ENCODE measurements around the gene ZAR1.
"Not testable (repeated sequence)": the region's sequence is repeated elsewhere in the genome, so short reads cannot be mapped to it uniquely, and the experiment has no call there.

Gene ZAR1, protein sequence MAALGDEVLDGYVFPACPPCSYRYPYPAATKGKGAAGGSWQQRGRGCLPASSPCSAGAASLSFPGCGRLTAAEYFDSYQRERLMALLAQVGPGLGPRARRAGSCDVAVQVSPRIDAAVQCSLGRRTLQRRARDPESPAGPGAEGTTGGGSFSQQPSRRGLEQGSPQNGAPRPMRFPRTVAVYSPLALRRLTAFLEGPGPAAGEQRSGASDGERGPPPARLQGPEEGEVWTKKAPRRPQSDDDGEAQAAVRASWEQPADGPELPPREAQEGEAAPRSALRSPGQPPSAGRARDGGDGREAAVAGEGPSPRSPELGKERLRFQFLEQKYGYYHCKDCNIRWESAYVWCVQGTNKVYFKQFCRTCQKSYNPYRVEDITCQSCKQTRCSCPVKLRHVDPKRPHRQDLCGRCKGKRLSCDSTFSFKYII

GRCh38 chr4:48490012-48490679 lies at the start of gene ZAR1:
TSS of gene ZAR1 (plus strand) at chr4:48490252. CDS start at chr4:48490292, 40 bp downstream.
- Histone ChIP-seq H3K4me3 (ENCODE audit: low read length) (peak within 1 kb of the TSS; percentile 58; the same call in 1 of the 2 replicates), H3K36me3 (ENCODE audit: control insufficient read depth, insufficient read depth, low read length) (no peaks in the 10 kb centered on the region; the same call in 1 of the 2 replicates), H3K4me1 (ENCODE audit: control insufficient read depth, insufficient read depth, low read length) (no peaks in the 10 kb centered on the region), H3K27me3 (ENCODE audit: control insufficient read depth, insufficient read depth, low read length) (peaks cover 24% of the 10 kb centered on the region; the same call in 1 of the 2 replicates), H3K27ac (ENCODE audit: low read length) (no peak within 1 kb of the TSS), H3K9me3 (ENCODE audit: control insufficient read depth, insufficient read depth, low read length) (no peaks in the 10 kb centered on the region)
- no peak for DNase-seq (ENCODE audit: low read depth, low spot score)
- no CpG with 5 or more reads among the region's 80 CpGs for WGBS (ENCODE audit: insufficient coverage, insufficient read length)

DNA sequence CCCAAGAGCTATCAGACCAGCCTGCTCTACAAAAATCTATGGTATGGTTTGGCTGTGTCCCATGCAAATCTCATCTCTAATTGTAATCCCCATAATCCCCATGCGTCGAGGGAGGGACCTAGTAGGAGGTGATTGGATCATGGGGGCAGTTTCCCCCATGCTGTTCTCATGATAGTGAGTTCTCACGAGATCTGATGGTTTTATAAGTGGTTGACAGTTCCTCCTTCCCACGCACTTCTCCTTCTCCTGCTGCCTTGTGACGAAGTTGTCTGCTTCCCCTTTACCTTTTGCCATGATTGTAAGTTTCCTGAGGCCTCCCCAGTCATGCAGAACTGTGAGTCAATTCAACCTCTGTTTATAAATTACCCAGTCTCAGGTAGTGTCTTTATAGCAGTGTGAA lies 49.1 kb upstream of the ZAR1 start:
- WGBS (ENCODE audit: insufficient coverage, insufficient read length), result no CpG with 5 or more reads among the region's 5 CpGs
- H3K36me3 ChIP-seq (ENCODE audit: control insufficient read depth, insufficient read depth, low read length); H3K27ac ChIP-seq (ENCODE audit: low read length); DNase-seq (ENCODE audit: low read depth, low spot score); H3K4me1 ChIP-seq (ENCODE audit: control insufficient read depth, insufficient read depth, low read length); H3K9me3 ChIP-seq (ENCODE audit: control insufficient read depth, insufficient read depth, low read length); H3K4me3 ChIP-seq (ENCODE audit: low read length); H3K27me3 ChIP-seq (ENCODE audit: control insufficient read depth, insufficient read depth, low read length): not testable (repeated sequence)

GRCh38 chr4:48445704-48446103 lies 44.3 kb upstream of the ZAR1 start:
- H3K36me3 ChIP-seq (ENCODE audit: control insufficient read depth, insufficient read depth, low read length), result no peaks in the 10 kb centered on the region
- no peaks in the 10 kb centered on the region for H3K27me3 ChIP-seq (ENCODE audit: control insufficient read depth, insufficient read depth, low read length)
- no peaks in the 10 kb centered on the region for H3K9me3 ChIP-seq (ENCODE audit: control insufficient read depth, insufficient read depth, low read length)
- WGBS (ENCODE audit: insufficient coverage, insufficient read length), result no CpG with 5 or more reads among the region's 3 CpGs
- H3K4me1 ChIP-seq (ENCODE audit: control insufficient read depth, insufficient read depth, low read length), result no peaks in the 10 kb centered on the region
- H3K4me3 ChIP-seq (ENCODE audit: low read length), result no peak overlapping the region
- no peak overlapping the region for H3K27ac ChIP-seq (ENCODE audit: low read length)
- DNase-seq (ENCODE audit: low read depth, low spot score), result no peak

DNA sequence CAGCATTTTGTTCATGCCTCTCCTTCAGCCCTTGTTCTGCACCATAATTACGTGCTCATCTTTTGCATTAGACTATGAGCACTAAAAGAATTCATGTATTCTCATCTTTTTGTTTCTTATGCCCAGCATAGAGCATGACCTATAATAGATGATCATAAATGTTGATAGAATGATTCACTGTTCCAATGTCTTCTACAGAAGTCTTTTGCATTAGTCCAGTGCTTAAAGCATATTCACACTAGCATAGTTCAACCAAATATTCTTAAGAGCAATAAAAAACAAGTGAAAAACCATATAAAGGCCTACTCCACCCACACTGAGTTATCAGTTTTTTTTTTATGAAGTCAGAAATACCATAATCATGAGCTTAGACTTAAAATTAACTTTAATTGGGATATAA lies 43.4 kb upstream of the ZAR1 start:
- no peak for DNase-seq (ENCODE audit: low read depth, low spot score)
- WGBS (ENCODE audit: insufficient coverage, insufficient read length), result no CpG with 5 or more reads among the region's 1 CpG

GRCh38 chr4:48449151-48449550 lies 40.9 kb upstream of the ZAR1 start:
- WGBS (ENCODE audit: insufficient coverage, insufficient read length), result no CpG with 5 or more reads among the region's 10 CpGs

More for the DNA sequence above, 43.4 kb upstream of the ZAR1 start:
- no peak overlapping the region for H3K4me3 ChIP-seq (ENCODE audit: low read length)
- no peaks in the 10 kb centered on the region for H3K27me3 ChIP-seq (ENCODE audit: control insufficient read depth, insufficient read depth, low read length)
- H3K36me3 ChIP-seq (ENCODE audit: control insufficient read depth, insufficient read depth, low read length), result no peaks in the 10 kb centered on the region
- no peak overlapping the region for H3K27ac ChIP-seq (ENCODE audit: low read length)
- no peaks in the 10 kb centered on the region for H3K9me3 ChIP-seq (ENCODE audit: control insufficient read depth, insufficient read depth, low read length)
- H3K4me1 ChIP-seq (ENCODE audit: control insufficient read depth, insufficient read depth, low read length), result no peaks in the 10 kb centered on the region

GRCh38 chr4:48450740-48451139 lies 39.3 kb upstream of the ZAR1 start:
- Histone ChIP-seq H3K27me3 (ENCODE audit: control insufficient read depth, insufficient read depth, low read length) (no peaks in the 10 kb centered on the region), H3K4me1 (ENCODE audit: control insufficient read depth, insufficient read depth, low read length) (no peaks in the 10 kb centered on the region), H3K9me3 (ENCODE audit: control insufficient read depth, insufficient read depth, low read length) (no peaks in the 10 kb centered on the region), H3K27ac (ENCODE audit: low read length) (no peak overlapping the region), H3K4me3 (ENCODE audit: low read length) (no peak overlapping the region), H3K36me3 (ENCODE audit: control insufficient read depth, insufficient read depth, low read length) (no peaks in the 10 kb centered on the region)
- no CpG with 5 or more reads among the region's 3 CpGs for WGBS (ENCODE audit: insufficient coverage, insufficient read length)
- no peak for DNase-seq (ENCODE audit: low read depth, low spot score)

More at GRCh38 chr4:48449151-48449550, 40.9 kb upstream of the ZAR1 start:
- Histone ChIP-seq H3K36me3 (ENCODE audit: control insufficient read depth, insufficient read depth, low read length) (no peaks in the 10 kb centered on the region), H3K4me3 (ENCODE audit: low read length) (no peak overlapping the region), H3K27ac (ENCODE audit: low read length) (no peak overlapping the region), H3K9me3 (ENCODE audit: control insufficient read depth, insufficient read depth, low read length) (no peaks in the 10 kb centered on the region), H3K4me1 (ENCODE audit: control insufficient read depth, insufficient read depth, low read length) (no peaks in the 10 kb centered on the region), H3K27me3 (ENCODE audit: control insufficient read depth, insufficient read depth, low read length) (no peaks in the 10 kb centered on the region)
- no peak for DNase-seq (ENCODE audit: low read depth, low spot score)

GRCh38 chr4:48451656-48452055 lies 38.4 kb upstream of the ZAR1 start:
- not testable (repeated sequence) for H3K36me3 ChIP-seq (ENCODE audit: control insufficient read depth, insufficient read depth, low read length); H3K27me3 ChIP-seq (ENCODE audit: control insufficient read depth, insufficient read depth, low read length); H3K9me3 ChIP-seq (ENCODE audit: control insufficient read depth, insufficient read depth, low read length); DNase-seq (ENCODE audit: low read depth, low spot score); H3K4me3 ChIP-seq (ENCODE audit: low read length); H3K4me1 ChIP-seq (ENCODE audit: control insufficient read depth, insufficient read depth, low read length); H3K27ac ChIP-seq (ENCODE audit: low read length)
- WGBS (ENCODE audit: insufficient coverage, insufficient read length), result no CpG with 5 or more reads among the region's 3 CpGs

- WGBS (ENCODE audit: insufficient coverage, insufficient read length), result no CpG with 5 or more reads among the region's 2 CpGs
- no peaks in the 10 kb centered on the region for H3K4me1 ChIP-seq (ENCODE audit: control insufficient read depth, insufficient read depth, low read length)
- no peaks in the 10 kb centered on the region for H3K9me3 ChIP-seq (ENCODE audit: control insufficient read depth, insufficient read depth, low read length)
- no peaks in the 10 kb centered on the region for H3K36me3 ChIP-seq (ENCODE audit: control insufficient read depth, insufficient read depth, low read length)
- no peaks in the 10 kb centered on the region for H3K27me3 ChIP-seq (ENCODE audit: control insufficient read depth, insufficient read depth, low read length)
- DNase-seq (ENCODE audit: low read depth, low spot score), result no peak
- H3K4me3 ChIP-seq (ENCODE audit: low read length), result no peak overlapping the region
- H3K27ac ChIP-seq (ENCODE audit: low read length), result no peak overlapping the region
Measured at GRCh38 chr4:48454591-48454990, 35.5 kb upstream of the ZAR1 start.

- H3K27ac ChIP-seq (ENCODE audit: low read length), result no peak overlapping the region
- no peaks in the 10 kb centered on the region for H3K36me3 ChIP-seq (ENCODE audit: control insufficient read depth, insufficient read depth, low read length)
- H3K4me3 ChIP-seq (ENCODE audit: low read length), result no peak overlapping the region
- H3K27me3 ChIP-seq (ENCODE audit: control insufficient read depth, insufficient read depth, low read length), result no peaks in the 10 kb centered on the region
- no peaks in the 10 kb centered on the region for H3K9me3 ChIP-seq (ENCODE audit: control insufficient read depth, insufficient read depth, low read length)
- no peaks in the 10 kb centered on the region for H3K4me1 ChIP-seq (ENCODE audit: control insufficient read depth, insufficient read depth, low read length)
- DNase-seq (ENCODE audit: low read depth, low spot score), result no peak
Measured at GRCh38 chr4:48461000-48461399, 29.1 kb upstream of the ZAR1 start.

DNA sequence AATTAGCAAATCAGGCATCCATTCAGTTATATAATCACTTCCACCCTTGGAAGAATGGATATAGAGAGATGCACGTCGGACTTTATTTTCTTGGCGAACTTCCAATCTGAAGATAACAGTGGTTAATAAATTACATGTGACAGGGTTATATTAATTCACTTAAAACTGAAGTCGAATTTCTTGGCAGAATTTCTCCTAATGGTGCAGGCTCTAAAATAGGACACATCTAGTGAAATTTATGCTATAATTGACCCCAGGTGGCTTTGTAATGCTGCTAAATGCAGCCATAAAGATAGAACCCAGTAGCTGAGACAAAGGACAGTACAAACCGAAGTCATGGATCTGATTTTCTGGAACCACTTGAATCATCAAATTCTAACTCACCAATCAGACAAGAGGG lies 27.7 kb upstream of the ZAR1 start:
- DNase-seq (ENCODE audit: low read depth, low spot score), result no peak
- no CpG with 5 or more reads among the region's 5 CpGs for WGBS (ENCODE audit: insufficient coverage, insufficient read length)
- Histone ChIP-seq H3K4me3 (ENCODE audit: low read length) (no peak overlapping the region), H3K4me1 (ENCODE audit: control insufficient read depth, insufficient read depth, low read length) (no peaks in the 10 kb centered on the region), H3K27ac (ENCODE audit: low read length) (no peak overlapping the region), H3K9me3 (ENCODE audit: control insufficient read depth, insufficient read depth, low read length) (no peaks in the 10 kb centered on the region), H3K36me3 (ENCODE audit: control insufficient read depth, insufficient read depth, low read length) (no peaks in the 10 kb centered on the region), H3K27me3 (ENCODE audit: control insufficient read depth, insufficient read depth, low read length) (no peaks in the 10 kb centered on the region)
